OCI-LY7 (cell line): ENCODE results near the gene TESK1.
"Not testable (repeated sequence)": the region's sequence is repeated elsewhere in the genome, so short reads cannot be mapped to it uniquely, and the experiment has no call there.

ENCODE experiments used
- EZH2phosphoT487 ChIP-seq: fragments of 200-600 bp; sonication (generic); IDR thresholded peaks from 2 replicates; pipeline ENCODE4 v1.6.1; 2018; ENCODE audit warnings: low read depth, borderline replicate concordance, mild to moderate bottlenecking, mixed run types, antibody characterized with exemption, low read length, moderate library complexity, mixed read lengths
- TF ChIP-seq, protein P1 (sequence below): fragments of 200-600 bp; sonication (generic); conservative IDR thresholded peaks from 2 replicates; pipeline ENCODE4 v1.5.1; 2014; ENCODE audit warnings: mild to moderate bottlenecking, antibody characterized with exemption, low read length, moderate library complexity, mixed read lengths

DNA sequence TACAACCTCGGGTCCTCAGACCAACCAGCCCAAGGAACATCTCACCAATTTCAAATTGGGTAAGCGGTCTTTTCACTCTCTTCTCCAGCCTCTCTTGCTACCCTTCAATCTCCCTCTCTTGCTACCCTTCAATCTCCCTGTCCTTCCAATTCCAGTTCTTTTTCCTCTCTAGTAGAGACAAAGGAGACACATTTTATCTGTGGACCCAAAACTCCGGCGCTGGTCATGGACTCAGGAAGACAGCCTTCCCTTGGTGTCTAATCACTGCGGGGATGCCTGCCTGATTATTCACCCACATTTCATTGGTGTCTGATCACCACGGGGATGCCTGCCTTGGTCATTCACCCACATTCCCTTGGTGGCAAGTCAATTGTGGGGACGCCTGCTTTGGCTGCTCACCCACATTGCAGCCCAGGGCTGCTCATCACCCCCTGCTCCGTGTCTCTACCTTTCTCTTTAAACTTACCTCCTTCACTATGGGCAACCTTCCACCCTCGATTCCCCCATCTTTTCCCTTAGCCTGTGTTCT, 32.4 kb downstream of the TESK1 start:
- TF ChIP-seq, protein P1, sequence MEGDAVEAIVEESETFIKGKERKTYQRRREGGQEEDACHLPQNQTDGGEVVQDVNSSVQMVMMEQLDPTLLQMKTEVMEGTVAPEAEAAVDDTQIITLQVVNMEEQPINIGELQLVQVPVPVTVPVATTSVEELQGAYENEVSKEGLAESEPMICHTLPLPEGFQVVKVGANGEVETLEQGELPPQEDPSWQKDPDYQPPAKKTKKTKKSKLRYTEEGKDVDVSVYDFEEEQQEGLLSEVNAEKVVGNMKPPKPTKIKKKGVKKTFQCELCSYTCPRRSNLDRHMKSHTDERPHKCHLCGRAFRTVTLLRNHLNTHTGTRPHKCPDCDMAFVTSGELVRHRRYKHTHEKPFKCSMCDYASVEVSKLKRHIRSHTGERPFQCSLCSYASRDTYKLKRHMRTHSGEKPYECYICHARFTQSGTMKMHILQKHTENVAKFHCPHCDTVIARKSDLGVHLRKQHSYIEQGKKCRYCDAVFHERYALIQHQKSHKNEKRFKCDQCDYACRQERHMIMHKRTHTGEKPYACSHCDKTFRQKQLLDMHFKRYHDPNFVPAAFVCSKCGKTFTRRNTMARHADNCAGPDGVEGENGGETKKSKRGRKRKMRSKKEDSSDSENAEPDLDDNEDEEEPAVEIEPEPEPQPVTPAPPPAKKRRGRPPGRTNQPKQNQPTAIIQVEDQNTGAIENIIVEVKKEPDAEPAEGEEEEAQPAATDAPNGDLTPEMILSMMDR = not testable (repeated sequence)
- not testable (repeated sequence) for TF ChIP-seq EZH2phosphoT487
